Suppressor macrophage treated with lipopolysaccharide for 4 hours (primary cell): Measurements from ENCODE around the gene TOX2.

Experiments used
- DNase-seq: peaks from one replicate; pipeline ENCODE4 v3.0.0-alpha.2; 2020

TOX2 gene

GRCh38 chr20:44023515-44024371 is 109.1 kb downstream of the TOX2 start:
- no peak for DNase-seq

GRCh38 chr20:44024820-44025580 is 110.3 kb downstream of the TOX2 start:
- DNase-seq, result no peak

GRCh38 chr20:44025756-44026155 is 111.1 kb downstream of the TOX2 start:
- no peak for DNase-seq

DNA sequence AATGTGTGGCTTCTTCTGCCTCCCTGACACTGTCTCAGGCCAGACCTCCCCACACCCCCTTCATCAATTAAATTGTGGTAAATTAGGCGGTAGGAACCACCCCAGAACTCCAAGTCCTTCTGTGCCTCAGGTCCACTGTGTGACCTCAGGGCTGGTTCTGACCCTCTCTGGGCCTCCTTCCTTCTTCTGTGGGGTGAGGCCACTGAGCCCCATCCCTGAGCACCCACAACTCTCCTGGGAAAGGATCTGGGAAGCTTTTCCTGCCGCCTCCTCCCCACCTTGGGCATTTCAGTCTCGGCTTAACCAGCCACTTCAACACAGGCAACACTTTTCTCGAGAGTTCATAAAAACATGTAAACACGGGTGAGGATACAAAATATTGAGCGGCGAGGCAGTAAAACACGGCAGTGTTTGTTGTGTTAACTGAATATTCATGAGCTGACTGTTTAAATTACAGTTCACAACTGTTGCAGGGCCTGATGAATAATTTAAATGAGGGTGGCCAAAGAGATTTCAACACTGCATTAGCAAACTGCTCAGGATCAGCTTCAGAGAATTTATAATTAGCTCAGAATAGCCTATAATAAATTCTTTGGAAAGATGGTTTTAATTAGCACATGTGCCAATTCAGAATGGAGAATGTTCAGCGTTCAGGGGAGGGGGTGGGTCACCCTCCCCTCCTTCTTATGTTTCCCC is 112.1 kb downstream of the TOX2 start:
- DNase-seq, result no peak

DNA sequence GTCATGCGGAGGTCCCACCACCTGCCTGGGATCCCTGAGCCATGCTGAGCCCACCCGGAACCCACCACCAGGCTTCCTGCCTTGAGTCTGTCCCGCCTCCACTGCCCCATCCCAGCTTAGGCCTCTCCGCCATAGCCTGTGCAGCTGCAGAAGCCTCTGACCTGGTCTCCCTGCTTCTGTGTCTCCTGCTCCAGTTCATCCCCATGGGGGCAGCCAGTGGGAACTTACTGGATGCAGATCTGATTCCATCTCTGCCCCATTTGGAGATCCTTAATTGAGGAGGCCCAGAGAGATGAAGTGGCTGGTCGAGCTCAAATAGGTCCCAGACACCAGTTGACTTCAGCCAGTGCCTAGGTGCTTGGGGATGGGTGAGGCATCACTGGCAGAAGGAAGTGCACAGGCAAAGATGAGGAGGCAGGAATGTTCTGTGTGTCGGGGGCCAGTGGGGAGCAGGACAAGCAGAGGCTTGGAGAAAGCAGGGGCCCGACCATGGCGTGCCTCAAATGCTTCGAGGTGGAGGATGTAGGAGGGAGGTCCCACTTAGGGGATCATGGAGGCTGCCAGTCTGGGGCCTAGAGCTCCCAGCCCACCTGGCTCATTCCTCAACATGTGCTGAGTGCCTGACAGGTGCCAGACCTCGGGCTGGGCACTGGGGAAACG is 112.8 kb downstream of the TOX2 start:
- no peak for DNase-seq

DNA sequence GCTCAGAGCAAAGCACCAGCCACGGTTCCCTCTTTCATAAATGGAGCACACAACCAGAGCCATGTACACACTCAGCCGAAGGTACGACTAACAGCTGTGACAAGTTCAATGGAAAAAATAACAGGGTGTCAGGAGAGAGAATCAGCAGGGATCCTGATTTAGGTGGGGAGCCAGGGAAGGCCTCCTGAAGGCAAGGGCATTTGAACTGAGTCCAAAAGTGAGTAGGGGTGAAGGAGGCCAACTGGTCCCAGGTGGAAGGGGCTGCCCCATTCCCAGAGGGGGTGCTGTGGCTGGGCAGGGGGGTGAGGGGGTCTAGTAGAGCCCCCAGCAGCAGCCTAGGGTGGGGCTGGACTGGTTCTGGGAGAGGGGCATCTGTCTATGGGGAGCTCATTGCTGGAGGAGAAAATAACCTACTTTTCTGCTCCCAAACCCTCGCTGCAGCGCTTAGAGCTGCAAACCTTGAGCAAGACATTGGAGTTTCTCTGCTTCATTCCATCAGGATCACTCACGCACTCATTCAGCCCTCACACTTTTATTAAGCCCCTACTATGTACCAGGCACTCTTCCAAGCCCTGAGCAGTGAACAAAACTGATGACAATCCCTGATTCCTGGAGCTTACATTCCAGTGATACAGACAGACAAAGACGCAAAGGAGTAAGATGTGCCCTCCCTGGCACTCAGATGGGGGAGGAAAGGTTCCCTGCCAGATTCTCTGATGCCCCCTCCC is 113.5 kb downstream of the TOX2 start:
- DNase-seq, result no peak

DNA sequence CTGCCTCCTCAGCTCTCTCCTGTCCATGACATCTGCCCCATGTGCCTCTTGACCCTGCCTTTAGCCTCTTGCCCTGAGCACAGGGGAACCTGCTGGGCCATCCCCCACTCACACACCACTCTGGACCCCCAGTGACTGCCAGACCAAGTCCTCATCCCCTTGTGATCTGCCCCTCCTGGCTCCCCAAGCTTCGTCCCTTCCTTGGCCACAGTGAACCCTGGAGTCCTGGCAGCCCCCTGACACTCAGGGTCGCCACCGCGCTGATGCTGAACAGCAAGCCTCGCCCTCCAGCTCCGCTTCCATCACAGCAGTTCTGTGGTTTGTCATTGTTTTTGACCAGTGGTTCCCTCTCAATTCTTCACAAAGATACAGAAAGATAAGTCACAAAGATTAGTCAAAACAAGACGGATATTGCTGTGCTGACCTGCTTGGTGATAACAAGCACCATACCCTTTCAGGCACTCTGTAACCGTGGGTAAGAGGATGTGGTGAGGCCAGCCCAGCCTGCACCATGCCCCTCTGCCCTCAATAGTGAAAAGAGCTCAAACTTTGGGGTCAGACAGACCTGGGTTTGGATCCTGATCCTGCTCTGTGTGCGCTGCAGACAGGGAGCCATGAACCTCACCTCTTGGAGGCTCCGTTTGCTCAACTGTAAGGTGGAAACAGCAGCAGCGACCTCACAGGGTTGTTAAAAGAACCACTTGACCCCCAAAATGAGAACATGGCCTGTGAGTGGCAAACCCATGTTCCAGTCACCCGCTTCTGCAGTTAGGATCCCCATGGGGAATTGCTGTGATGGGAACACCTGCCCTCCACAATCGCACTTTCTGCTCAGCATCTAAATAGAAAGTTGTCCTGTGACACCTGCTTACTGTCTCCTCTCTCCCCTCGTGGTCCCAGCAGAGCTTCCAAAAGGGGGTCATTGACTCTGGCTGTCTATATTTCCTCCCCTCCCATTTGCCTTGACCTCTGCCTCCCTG is 114.5 kb downstream of the TOX2 start:
- DNase-seq, result no peak

DNA sequence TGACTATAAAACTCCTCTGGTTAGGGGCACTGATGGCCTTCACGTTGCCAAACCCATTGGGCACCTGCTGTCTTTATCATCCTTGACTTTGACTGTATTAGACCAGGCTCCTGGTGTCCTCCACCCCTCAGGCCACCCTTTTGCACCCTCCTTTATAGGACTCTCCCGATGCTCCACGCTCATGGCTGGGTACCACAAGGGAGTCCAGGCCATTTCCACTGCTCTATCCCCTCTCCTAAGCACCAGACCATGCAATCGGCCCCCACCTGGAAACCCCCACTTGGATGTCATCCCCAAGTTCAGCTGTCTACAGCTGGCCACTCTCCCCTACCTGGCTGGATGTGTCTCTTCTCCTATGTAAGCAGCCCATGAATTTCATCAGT is 115.2 kb downstream of the TOX2 start:
- DNase-seq, result no peak

DNA sequence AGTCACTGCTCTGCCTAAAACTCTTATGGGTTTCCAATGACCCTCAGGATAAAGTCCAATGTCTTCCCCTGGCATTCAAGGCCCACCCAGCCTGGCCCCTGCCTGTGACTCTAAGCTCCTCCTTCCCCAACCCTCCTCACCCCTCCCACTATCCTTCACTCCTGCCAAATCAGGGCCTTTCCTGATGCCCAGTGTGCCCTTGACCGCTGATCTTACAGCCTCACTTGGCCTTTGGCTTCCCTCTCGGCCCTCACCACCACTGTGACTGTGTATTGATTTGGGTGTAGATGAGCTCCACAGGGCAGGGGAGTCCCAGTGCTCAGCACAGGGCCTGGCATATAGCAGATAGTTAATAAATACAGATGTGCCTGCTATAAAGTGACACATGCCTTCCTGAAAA is 115.7 kb downstream of the TOX2 start:
- no peak for DNase-seq

GRCh38 chr20:44031001-44031574 is 116.4 kb downstream of the TOX2 start:
- no peak for DNase-seq

- DNase-seq, result no peak
These were observed 117.3 kb downstream of the TOX2 start for GRCh38 chr20:44031781-44032582.

GRCh38 chr20:44032583-44033331 is 118.1 kb downstream of the TOX2 start:
- no peak for DNase-seq

- no peak for DNase-seq
These were observed 118.7 kb downstream of the TOX2 start for GRCh38 chr20:44033344-44033743.

GRCh38 chr20:44033873-44034272 is 119.2 kb downstream of the TOX2 start:
- DNase-seq, result no peak

GRCh38 chr20:44034451-44034850 is 119.8 kb downstream of the TOX2 start:
- DNase-seq, result no peak

DNA sequence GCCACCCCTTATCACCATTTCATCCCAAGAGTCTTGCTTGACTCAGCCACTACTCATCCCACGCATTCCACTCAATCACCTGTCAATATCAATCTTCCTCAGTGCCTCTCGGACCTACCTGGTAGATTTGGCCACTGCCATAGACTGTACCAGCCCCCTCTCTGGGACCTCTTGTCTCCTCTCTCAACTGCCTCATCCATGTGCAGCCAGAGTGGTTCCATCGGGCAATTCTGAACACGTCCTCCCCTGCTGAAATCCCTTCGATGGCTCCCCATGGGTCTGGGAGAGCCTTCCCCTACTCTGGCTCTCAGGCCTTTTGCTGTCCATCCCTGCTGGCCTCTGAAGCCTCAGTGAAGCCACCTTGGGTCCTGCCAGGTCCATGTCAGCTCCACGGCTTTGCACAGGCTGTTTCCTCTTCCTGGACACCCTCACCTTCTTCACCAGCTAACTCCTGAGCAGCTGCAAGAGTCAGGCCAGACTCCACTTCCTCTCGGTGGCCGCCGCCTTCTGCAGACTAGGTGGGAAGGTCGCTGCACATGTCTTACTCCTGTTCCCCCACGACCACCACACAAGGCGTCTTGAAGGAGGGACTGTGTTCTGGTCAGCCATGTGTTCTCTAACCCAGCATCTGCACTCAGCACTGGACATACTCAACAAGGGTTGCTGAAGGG is 120.4 kb downstream of the TOX2 start:
- no peak for DNase-seq

GRCh38 chr20:44035924-44036323 is 121.3 kb downstream of the TOX2 start:
- DNase-seq, result no peak

DNA sequence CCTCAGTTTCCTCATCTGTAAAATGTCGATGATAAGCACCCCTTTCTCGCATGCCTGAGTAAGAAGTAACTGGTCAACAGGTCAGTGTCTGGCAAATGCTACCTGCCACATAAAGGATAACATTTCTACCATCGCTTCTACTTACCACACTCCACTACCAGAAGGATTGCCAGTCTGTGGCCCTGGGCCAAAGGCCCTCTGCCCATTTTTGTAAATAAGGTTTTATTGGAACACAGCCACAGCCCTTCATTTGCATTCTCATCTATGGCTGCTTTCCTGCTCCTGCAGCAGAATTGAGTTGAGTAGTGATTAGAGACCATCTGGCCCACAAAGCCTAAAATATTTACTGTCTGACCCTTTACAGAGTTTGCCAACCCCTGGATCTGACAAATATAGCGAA is 121.8 kb downstream of the TOX2 start:
- no peak for DNase-seq
